ENCODE measurements around the gene DAB2IP.
A peak's percentile ranks its signal among the peaks of the same experiment; 100 is the strongest.

DAB2IP gene

GRCh38 chr9:121686930-121687541 is 35.6 kb downstream of the DAB2IP start:
- peak; percentile 53 for DNase-seq

DNA sequence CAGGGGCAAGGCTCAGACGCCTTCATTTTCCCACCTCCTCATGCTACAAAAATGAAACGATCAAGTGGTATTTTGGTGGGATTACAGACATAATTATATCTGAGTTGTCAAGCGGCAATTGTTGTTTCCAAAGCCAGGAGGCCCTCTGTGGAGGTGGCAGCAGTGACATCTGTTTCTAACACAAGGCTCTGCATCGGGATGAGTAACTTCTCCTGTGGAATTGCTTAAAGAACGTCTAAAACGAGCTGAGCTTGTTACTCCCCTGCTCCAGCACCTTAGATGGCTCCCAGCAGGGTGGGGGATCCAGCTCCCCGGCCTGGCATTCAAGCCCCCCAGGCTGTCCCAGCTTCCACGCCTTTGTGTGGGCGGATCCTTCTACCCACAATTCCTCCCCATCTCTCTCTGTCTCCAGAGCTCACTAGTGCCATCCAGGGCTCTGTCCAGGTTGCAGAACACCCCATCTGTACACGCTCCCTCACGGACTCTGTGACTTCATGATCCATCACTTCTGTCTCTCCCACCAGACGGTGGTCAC is 36.8 kb downstream of the DAB2IP start:
- DNase-seq, result no peak

DNA sequence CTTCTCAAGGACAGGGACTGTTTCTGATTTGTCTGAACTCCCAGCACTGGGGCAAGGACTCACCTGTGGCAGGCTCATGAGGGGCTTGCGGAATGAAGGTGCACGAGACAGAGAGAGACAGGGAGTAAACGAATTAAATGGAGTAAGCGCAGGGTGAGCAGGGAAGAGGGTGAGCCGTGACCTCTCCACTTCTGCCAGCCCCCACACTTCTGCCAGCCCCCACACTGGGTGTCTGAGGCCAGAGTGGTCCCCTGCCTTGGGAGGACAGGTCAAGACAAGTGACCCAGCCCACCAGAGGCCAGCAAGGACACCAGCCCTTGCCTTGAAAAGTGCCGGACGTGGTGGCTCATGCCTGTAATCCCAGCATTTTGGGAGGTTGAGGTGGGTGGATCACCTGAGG is 37.2 kb downstream of the DAB2IP start:
- DNase-seq, result no peak

- no peak for DNase-seq
These were observed 38.2 kb downstream of the DAB2IP start for GRCh38 chr9:121689461-121690157.

GRCh38 chr9:121690316-121690715 is 38.9 kb downstream of the DAB2IP start:
- DNase-seq, result no peak

DNA sequence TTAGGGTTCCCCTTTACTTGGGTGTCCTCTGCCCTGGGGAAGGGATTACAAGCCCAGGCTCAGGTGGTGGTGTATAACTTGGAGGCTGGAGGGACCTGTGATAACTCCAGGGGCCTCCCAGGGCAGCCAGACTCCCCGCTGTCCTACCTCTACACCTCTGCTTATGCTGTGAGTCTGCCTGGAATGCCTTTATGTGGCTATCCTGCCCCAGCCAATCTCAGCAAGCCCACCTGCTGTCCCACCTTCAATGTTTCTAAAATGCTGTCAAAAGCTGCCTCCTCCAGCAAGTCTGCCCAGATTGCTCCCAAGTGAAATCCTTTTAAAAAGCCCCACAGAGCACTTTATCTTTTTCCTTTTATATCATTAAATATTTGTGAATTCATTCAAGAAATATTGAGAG is 39.3 kb downstream of the DAB2IP start:
- no peak for DNase-seq

DNA sequence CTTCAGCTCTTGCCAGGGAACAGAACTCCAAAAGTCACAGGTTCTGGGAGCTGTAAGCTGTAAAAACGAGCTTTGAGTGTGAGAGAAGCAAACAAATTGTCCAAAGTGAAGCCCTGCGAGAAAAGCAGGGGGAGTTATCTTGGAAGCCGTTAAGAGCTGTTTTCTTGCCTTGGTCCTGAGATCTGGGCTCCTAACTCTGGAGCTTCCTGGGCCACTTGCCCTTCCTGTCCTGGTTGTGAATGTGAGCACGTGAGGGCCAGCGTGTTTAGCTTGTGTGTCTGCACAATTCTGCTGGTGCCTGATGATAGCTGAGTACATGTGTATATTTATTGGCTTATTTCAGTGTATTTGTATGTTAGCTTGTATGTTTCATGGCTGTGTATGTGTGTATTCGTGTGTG is 40.5 kb downstream of the DAB2IP start:
- DNase-seq, result no peak

- DNase-seq, result no peak
These were observed 41.4 kb downstream of the DAB2IP start for GRCh38 chr9:121692606-121693387.

- no peak for DNase-seq
These were observed 41.9 kb downstream of the DAB2IP start for GRCh38 chr9:121693388-121693670.

DNA sequence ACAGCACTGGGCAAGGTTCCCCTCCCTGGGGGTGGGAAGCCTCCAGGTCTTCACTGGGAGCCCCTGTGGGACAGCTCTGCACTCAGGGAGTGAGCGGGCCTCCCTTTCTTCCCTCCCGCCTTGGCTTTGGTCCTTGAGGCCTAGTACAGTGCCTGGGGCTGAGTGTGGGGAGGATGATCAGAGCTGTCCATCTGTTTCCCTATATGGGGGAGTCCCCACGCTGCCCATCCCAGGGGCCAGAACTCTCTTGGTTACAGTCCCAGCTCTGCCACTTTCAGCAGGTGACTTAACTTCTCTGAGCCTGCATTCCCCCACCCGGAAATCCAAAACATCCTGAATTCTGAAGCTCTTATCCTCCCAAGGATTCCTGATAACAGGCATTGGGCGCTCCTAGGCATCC is 42.6 kb downstream of the DAB2IP start:
- DNase-seq, result no peak

DNA sequence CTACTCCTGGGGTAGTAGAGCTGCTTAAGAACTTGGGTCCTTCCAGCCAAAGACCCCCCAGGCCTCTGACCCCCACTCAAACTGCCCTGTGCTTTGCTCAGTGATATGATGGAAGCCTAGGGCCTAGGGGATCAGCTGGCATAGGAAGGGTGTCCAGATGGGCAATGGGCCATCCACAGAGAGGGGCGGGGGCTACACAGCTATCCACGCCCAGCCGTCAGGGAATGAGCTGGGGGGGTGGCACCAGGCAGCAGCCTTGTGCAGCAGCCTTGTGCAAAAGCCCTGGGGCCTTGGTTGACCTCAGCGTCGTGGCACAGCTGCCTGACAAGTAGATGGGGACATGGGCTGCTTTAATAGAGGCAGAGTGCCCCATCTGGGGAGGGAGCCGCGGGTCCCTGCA is 43.2 kb downstream of the DAB2IP start:
- DNase-seq, result no peak

DNA sequence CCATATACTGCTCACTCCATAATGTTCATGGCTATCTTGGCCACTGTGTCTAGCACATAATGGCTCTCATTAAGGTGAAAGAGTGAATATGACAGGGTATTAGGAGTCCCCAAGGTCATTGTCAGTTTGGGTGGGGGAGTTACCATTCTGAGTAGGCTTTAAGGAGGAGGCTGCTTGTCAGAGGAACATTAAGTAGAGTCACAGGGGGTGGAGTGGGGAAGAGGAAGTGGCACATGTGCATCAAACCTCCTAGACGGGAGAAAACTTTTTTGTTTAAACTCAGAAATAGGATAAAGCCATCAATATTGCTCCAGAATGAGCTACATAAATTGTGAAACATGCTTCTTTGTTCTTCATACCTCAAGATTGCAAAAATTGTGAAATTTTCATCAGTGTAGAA is 45.5 kb downstream of the DAB2IP start:
- no peak for DNase-seq

DNA sequence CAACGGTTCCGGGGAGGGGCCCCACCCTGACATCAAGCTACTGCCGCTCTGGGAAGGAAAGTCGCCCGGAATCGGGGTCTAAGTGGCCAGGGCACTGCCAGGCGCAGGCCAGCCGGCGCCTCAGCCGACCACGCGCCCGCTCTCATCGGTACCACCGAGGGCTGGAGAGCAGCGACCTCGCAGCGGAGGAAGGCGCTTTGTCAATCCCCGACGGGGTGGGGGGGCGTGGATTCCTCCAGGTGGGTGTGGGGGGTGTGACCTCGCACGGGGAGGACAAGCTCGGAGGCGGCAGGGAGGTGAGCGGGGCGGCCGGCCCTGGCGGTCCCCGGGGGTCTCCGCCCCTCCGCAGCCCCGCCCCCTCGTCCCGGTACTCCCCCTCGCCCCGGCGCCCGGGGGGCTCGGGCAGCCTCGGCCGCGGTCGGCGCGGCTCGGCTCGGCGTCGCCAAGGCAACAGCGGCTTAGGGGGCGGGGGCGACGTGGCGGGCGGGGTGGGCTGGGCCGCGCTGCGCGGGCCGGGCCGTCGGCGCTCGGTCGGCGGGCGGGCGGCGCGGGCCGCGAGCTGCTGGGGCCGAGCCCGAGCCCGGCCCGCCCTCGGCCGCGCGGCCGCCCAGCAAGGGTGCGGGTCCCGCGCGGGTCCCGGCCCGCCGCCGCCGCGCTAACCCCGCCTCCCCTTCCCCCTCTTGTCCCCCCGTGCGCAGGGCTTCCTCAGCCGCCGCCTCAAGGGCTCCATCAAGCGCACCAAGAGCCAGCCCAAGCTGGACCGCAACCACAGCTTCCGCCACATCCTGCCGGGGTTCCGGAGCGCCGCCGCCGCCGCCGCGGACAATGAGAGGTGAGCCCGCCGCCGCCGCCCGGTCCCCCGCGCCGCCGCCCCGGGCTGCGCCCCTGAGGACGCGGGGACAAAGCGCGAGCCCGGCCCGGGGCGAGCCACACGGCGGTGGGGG is 47.5 kb downstream of the DAB2IP start:
- peak; percentile 20 for DNase-seq

DNA sequence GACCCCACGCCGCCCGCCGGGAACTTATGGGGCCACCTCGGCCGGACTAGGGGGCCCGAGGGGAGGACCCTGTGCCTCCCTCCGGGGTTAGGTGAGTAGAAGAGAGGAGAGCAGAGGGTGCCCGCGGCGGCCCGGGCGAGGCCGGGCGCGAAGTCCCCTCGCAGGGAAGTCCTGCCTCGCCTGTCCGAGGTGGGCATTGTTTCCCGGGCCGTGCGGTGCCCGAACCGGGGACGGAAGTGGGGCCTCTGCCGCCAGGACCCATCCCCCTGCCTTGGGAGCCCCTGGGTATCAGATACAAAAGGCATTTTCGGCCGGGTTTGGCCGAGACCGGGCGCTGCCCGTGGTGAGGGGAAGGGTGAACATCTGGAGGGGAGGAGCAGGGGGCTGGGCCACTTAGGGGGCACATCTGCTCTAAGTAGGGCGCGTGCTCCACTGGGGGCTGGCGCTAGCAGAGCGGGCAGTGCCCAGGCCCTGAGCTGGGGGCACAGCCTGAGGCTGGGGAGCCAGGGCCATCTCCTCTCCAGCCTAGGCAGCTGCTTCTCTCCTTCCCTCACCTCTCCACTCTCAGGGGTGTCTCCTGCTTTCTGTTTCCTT is 48.2 kb downstream of the DAB2IP start:
- DNase-seq, result no peak

DNA sequence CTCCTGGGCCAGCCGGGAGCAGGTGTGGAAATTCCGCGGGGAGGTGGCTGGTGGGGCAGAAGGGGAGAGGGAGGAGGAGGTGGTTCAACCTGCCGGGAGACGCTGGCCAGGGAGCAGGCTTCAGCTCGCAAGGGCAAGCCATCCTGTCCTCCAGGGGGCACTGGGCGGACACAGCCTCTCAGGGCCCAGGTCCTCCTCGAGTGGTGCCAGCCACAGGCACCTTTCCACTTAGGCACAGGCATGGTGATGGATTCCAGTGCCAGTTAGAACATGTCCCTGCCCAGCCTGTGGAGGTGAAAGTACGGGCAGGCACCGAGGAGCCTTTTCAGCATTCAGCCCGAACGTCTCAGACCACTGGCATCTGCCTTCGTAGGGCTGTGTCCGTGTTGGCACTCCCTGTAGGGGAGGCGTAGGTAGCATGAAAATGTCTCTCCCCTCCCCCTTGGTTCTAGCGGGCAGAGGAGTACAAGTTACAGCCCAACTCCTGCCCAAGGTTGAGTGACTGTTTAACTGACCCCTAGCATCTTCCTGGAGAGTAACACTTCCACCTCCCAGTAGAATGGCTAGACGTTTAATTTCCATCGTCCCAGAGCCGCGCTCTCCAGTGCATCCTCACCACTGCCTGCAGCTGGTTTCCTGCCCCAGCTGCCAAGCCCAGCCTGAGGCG is 48.9 kb downstream of the DAB2IP start:
- DNase-seq, result peak; percentile 59

DNA sequence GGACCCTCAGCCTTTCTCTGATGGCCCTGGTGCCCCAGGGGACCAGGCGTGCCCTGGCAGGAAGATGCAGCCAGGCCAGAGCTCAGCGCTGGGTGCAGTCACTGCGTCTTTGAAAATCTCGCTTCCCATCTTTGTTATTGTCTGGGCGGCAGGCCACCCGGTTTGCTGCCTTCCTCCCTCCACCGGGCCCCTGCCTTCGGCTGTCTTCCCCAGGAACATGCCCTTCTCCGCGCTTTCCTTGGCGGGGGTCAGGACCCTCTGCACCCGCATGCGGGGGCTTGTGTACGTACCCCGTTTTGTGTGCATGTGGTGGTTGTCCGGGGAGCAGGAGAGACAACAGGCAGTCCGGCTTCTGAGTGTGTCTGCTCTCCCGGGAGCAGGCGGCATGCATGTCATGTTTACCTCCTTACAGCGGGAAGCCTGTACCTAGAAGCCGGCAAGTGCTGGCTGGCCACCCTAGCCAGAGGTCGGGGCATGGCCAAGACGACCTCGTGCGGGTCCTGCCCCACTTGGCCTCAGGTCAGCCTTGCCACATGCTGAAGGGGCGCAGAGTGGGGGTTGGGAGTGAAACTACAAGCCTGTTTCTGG is 49.5 kb downstream of the DAB2IP start:
- no peak for DNase-seq

DNA sequence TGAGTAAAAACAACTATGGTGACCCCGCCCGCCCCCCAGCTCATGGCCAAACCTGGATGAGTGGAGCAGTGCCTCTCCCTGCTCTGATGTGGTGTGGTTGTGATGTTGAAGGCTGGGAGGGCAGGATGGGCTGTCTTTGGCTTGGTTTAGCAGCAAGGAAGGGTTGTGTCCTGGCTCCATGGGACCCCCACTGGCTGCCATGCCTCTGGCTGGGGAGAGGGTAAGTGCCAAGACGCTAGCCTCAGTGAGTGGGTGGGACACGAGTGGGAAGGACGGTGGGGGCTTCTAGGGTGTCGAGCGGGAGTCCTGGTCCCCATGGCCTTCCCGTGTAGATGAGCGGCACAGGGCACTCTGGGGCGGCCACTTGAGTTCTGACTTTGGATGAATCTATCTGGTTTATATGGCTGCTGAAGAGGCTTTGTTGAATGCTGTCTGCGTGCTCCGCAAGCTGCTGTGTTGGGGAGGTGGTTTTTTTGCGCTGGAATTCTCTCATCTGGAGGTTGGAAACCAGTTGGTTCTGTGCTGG is 50.4 kb downstream of the DAB2IP start:
- no peak for DNase-seq

GRCh38 chr9:121703014-121703734 is 51.7 kb downstream of the DAB2IP start:
- DNase-seq, result no peak

- no peak for DNase-seq
These were observed 52.8 kb downstream of the DAB2IP start for GRCh38 chr9:121704281-121704680.

GRCh38 chr9:121706149-121706750 is 54.8 kb downstream of the DAB2IP start:
- no peak for DNase-seq
